Keratinocyte (primary cell): ENCODE data around the gene CLBA1. TPM values are rescaled to one million over a fixed set of nuclear protein-coding genes. Genes with fewer than 3 reads are reported as not detected.

Experiments used
- DNase-seq: peaks from one replicate; pipeline ENCODE4 v3.0.0-alpha.2; 2011; ENCODE audit warnings: low read depth, missing footprints, low spot score
- FAIRE-seq: peaks from 2 replicates; lab custom pipeline; 2011; peaks lifted over from hg19 to GRCh38; lab: Jason Lieb, UNC
- H2AFZ ChIP-seq: 2 replicates; pipeline ENCODE4 v1.6.0; 2012; ENCODE audit warnings: low read length, control low read depth, inconsistent platforms; ENCODE audit not compliant: control insufficient read depth
- H3K27ac ChIP-seq: 2 replicates; pipeline ENCODE4 v1.5.1; 2011; ENCODE audit warnings: low read length; ENCODE audit not compliant: control insufficient read depth, insufficient read depth
- H3K27me3 ChIP-seq: 3 replicates; pipeline ENCODE4 v1.6.0; 2011; ENCODE audit warnings: low read length; ENCODE audit not compliant: control insufficient read depth, insufficient read depth; ENCODE audit errors: extremely low read depth
- H3K36me3 ChIP-seq, 2 experiments: 2 replicates in 1 of 2; 3 replicates in 1 of 2; pipeline ENCODE4 v1.5.1; 2011; ENCODE audit warnings: low read length in 2 of 2, mild to moderate bottlenecking in 1 of 2; ENCODE audit not compliant: control insufficient read depth in 2 of 2, insufficient read depth in 2 of 2; ENCODE audit errors: extremely low read depth in 1 of 2
- H3K4me1 ChIP-seq: 3 replicates; pipeline ENCODE4 v1.5.1; 2011; ENCODE audit warnings: low read length; ENCODE audit not compliant: control insufficient read depth, insufficient read depth; ENCODE audit errors: extremely low read depth
- H3K4me2 ChIP-seq: 3 replicates; pipeline ENCODE4 v1.6.0; 2011; ENCODE audit warnings: low read depth, low read length; ENCODE audit not compliant: control insufficient read depth, insufficient read depth; ENCODE audit errors: extremely low read depth
- H3K4me3 ChIP-seq, 3 experiments: fragments of 200-600 bp in 1 of 3; sonication (generic) in 1 of 3; 2 replicates in 2 of 3; 3 replicates in 1 of 3; pipeline ENCODE4 v1.5.1; 2011 to 2016; ENCODE audit warnings: low read length in 3 of 3, mild to moderate bottlenecking in 3 of 3, control low read depth in 2 of 3, inconsistent platforms in 1 of 3, low read depth in 1 of 3, mixed read lengths in 1 of 3, mixed run types in 1 of 3, moderate library complexity in 1 of 3; ENCODE audit not compliant: control insufficient read depth in 2 of 3, insufficient read depth in 2 of 3; ENCODE audit errors: extremely low read depth in 1 of 3
- H3K79me2 ChIP-seq: 2 replicates; pipeline ENCODE4 v1.6.0; 2012; ENCODE audit warnings: low read length; ENCODE audit not compliant: control insufficient read depth, insufficient read depth
- H3K9ac ChIP-seq: 3 replicates; pipeline ENCODE4 v1.6.0; 2011; ENCODE audit warnings: low read length; ENCODE audit not compliant: control insufficient read depth, insufficient read depth; ENCODE audit errors: extremely low read depth
- H3K9me1 ChIP-seq: 3 replicates; pipeline ENCODE4 v1.6.0; 2011; ENCODE audit warnings: low read length; ENCODE audit not compliant: control insufficient read depth, insufficient read depth; ENCODE audit errors: extremely low read depth
- H3K9me3 ChIP-seq: 2 replicates; pipeline ENCODE4 v1.5.1; 2012; ENCODE audit warnings: low read depth, low read length; ENCODE audit not compliant: control insufficient read depth
- H4K20me1 ChIP-seq: 3 replicates; pipeline ENCODE4 v1.6.0; 2011; ENCODE audit warnings: low read length; ENCODE audit not compliant: control insufficient read depth, insufficient read depth; ENCODE audit errors: extremely low read depth
- EZH2 ChIP-seq: IDR thresholded peaks from one replicate; pipeline ENCODE4 v1.6.1; 2012; ENCODE audit warnings: inconsistent platforms, mild to moderate bottlenecking, low read length, moderate library complexity
- dilution Hi-C: fragments of 300-500 bp; cut with MboI; formaldehyde crosslinking; loops from one replicate; pipeline ENCODE4 v1.7.0; 2020; ENCODE audit warnings: low sequenced_read_pairs; ENCODE audit not compliant: extremely low pct_ligation_motif_present
- polyA plus RNA-seq, 5 experiments: library from polyadenylated mRNA; depleted of rRNA in 3 of 5; stranded (reverse) in 3 of 5; stranded (forward) in 1 of 5; unstranded in 1 of 5; fragments of >200 nt; gene quantifications; 1 replicate in 1 of 5; 2 replicates in 3 of 5; 3 replicates in 1 of 5; pipeline versions ENCODE4 v1.2.1 to v1.2.3, GENCODE V29; 2011 to 2012; ENCODE audit warnings: missing spikeins in 2 of 5, low read depth in 1 of 5, low replicate concordance in 1 of 5
- TF ChIP-seq, protein P1 (sequence below), 3 experiments: IDR thresholded peaks in 1 of 3; conservative IDR thresholded peaks in 1 of 3; optimal IDR thresholded peaks in 1 of 3; 2 replicates in 2 of 3; 3 replicates in 1 of 3; pipeline versions ENCODE3 to v1.5.1; 2011; ENCODE audit warnings: low read length in 3 of 3, mild to moderate bottlenecking in 3 of 3, moderate library complexity in 2 of 3, control low read depth in 1 of 3, inconsistent platforms in 1 of 3; ENCODE audit not compliant: insufficient read depth in 2 of 3; ENCODE audit errors: extremely low read depth in 1 of 3

The CLBA1 gene
- polyA plus RNA-seq, 1 donor (not counting 4 experiments of a cell fraction or from before 2014, with no cell fraction given): 8.6 TPM

DNA sequence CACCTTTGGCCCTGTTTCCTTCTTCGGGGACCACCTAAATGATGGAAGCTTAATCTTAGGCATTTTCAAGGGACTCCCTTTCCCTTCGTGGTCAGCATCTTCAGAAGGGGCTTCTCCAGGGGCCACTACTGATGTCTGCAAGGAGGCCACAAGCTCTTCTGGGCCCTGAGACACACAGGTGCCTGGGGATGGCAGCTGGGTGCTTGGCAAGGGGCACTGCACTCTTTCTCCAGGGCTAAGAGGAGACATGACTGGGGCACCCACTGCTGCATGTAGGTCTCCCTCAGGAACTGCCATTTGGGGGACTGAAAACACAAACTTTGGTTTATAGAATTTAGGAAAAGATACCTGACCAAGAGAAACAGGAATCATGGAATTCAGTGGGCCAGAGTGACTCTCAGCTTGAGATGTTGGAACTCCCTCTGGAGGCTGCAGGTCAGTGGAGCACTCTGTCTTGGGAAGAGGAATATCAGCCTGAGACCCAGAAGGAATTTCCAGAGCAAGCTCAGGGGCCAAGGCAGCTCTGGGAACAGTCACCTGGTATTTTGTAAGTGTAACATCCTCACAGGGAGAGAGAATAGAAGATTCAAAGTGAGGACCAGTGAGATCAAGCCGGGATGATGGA lies 45.0 kb upstream of the CLBA1 start:
- H2AFZ ChIP-seq: no peak overlapping the region
- no peak overlapping the region for H3K27ac ChIP-seq
- no peaks in the 10 kb centered on the region for H3K27me3 ChIP-seq
- H3K9me3 ChIP-seq: no peaks in the 10 kb centered on the region
- H3K36me3 ChIP-seq: peaks cover 27 to 36% of the 10 kb centered on the region in 2 experiments
- TF ChIP-seq, protein P1, sequence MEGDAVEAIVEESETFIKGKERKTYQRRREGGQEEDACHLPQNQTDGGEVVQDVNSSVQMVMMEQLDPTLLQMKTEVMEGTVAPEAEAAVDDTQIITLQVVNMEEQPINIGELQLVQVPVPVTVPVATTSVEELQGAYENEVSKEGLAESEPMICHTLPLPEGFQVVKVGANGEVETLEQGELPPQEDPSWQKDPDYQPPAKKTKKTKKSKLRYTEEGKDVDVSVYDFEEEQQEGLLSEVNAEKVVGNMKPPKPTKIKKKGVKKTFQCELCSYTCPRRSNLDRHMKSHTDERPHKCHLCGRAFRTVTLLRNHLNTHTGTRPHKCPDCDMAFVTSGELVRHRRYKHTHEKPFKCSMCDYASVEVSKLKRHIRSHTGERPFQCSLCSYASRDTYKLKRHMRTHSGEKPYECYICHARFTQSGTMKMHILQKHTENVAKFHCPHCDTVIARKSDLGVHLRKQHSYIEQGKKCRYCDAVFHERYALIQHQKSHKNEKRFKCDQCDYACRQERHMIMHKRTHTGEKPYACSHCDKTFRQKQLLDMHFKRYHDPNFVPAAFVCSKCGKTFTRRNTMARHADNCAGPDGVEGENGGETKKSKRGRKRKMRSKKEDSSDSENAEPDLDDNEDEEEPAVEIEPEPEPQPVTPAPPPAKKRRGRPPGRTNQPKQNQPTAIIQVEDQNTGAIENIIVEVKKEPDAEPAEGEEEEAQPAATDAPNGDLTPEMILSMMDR (optimal IDR thresholded peaks at IDR 0.05 in 1 of 3, IDR thresholded peaks at IDR 0.05 in 1 of 3, conservative IDR thresholded peaks at IDR 0.05 in 1 of 3; ENCODE audit: extremely low read depth in 1 of 3, insufficient read depth in 2 of 3, low read length in 3 of 3): no peak
- no peak for TF ChIP-seq EZH2
- H3K79me2 ChIP-seq: no peaks in the 10 kb centered on the region
- H4K20me1 ChIP-seq: no peaks in the 10 kb centered on the region
- H3K9me1 ChIP-seq: peaks cover 2% of the 10 kb centered on the region
- no peaks in the 10 kb centered on the region for H3K4me1 ChIP-seq
- H3K4me2 ChIP-seq: no peak overlapping the region
- FAIRE-seq: peak; percentile 41
- dilution Hi-C loops: no loop called here
- DNase-seq: no peak
- no peak overlapping the region for H3K9ac ChIP-seq
- no peak overlapping the region for H3K4me3 ChIP-seq

DNA sequence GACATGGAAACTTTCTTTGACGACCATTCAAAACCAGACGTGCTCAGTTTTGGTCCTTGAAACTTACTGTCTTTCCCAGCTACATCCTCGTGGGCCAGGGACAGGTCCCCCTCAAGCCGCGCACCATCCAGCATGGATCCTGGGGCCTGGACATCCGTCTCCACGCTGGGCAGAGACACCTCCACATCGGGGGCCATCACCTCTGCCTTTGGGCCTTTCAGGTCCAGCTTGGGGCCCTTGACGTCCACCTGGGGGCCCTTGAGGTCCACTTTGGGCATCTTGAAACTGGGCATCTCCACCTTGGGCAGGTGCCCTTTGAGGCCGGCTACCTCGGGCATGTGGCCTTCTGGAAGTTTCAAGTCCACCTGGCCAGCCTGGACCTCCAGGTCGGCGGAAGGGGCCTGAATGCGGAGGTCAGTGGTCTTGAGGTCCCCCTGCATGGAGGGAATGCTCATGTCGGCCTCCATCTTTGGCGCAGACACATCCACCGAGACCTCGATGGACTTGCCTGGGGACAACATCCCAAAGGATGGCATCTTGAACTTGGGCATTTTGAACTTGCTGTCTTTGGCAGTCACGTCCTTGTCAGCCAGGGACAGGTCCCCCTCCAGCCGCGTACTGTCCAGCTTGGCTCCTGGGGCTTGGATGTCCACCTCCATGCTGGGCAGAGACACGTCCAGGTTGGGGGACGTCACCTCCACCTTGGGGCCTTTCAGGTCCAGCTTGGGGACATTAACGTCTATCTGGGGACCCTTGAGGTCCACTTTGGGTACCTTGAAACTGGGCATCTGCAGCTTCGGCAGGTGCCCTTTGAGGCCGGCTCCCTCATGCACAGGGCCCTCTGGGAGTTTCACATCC lies 43.9 kb upstream of the CLBA1 start:
- H3K9ac ChIP-seq: no peak overlapping the region
- H3K36me3 ChIP-seq: peaks cover 27 to 37% of the 10 kb centered on the region in 2 experiments
- H3K4me1 ChIP-seq: no peaks in the 10 kb centered on the region
- H3K4me3 ChIP-seq: no peak overlapping the region
- H3K27me3 ChIP-seq: no peaks in the 10 kb centered on the region
- no peaks in the 10 kb centered on the region for H3K79me2 ChIP-seq
- dilution Hi-C loops: no loop called here
- H3K27ac ChIP-seq: no peak overlapping the region
- no peak for DNase-seq
- H2AFZ ChIP-seq: no peak overlapping the region
- TF ChIP-seq EZH2: no peak
- TF ChIP-seq, protein P1 (optimal IDR thresholded peaks at IDR 0.05 in 1 of 3, IDR thresholded peaks at IDR 0.05 in 1 of 3, conservative IDR thresholded peaks at IDR 0.05 in 1 of 3; ENCODE audit: extremely low read depth in 1 of 3, insufficient read depth in 2 of 3, low read length in 3 of 3): no peak
- no peaks in the 10 kb centered on the region for H4K20me1 ChIP-seq
- FAIRE-seq: no peak
- no peaks in the 10 kb centered on the region for H3K9me3 ChIP-seq
- no peak overlapping the region for H3K4me2 ChIP-seq
- peaks cover 2% of the 10 kb centered on the region for H3K9me1 ChIP-seq
